ENCODE results near the gene ARHGDIG. TPM values are rescaled to one million over a fixed set of nuclear protein-coding genes. Genes with fewer than 3 reads are reported as not detected.

ARHGDIG gene
- not detected in 2 replicates for total RNA-seq (2014; rRNA removed; shearing (Covaris generic))
- total RNA-seq (2022): not detected in 2 replicates
- Bru-seq, nascent RNA: not detected
- BruChase-seq, experiment 1, labeled RNA remaining after a 6-hour chase: not detected
- not detected for BruChase-seq, experiment 2, labeled RNA remaining after a 2-hour chase
- long read RNA-seq: 0 reads

GRCh38 chr16:280552-280951 is at the start of gene ARHGDIG:
ARHGDIG (plus strand) TSS chr16:280591; CDS start chr16:280681, 90 bp downstream.
- Histone ChIP-seq H3K9me3 (ENCODE audit: low read length) (no peaks in the 10 kb centered on the region), H3K4me3 (ENCODE audit: low read depth, low read length, poor library complexity, severe bottlenecking) (no peak within 1 kb of the TSS), H3K79me2 (ENCODE audit: insufficient read depth, low read depth, low read length) (no peaks in the 10 kb centered on the region), H3K27ac (ENCODE audit: low read depth, low read length, poor library complexity, severe bottlenecking) (no peak within 1 kb of the TSS), H4K20me1 (ENCODE audit: insufficient read depth, low read length) (no peaks in the 10 kb centered on the region), H3K9me2 (ENCODE audit: insufficient read depth, low read length) (no peaks in the 10 kb centered on the region), H2AFZ (ENCODE audit: low read length) (no peak within 1 kb of the TSS), H3K36me3 (ENCODE audit: insufficient read depth, low read length) (no peaks in the 10 kb centered on the region), H3K4me1 (ENCODE audit: insufficient read depth, low read length, poor library complexity, severe bottlenecking) (no peaks in the 10 kb centered on the region), H3K4me2 (ENCODE audit: low read length) (no peak within 1 kb of the TSS)
- POLR2A ChIA-PET: no interaction called here
- TF ChIP-seq EZH2phosphoT487 (IDR thresholded peaks at IDR 0.05; ENCODE audit: borderline replicate concordance, low read depth, low read length): no peak
- TF ChIP-seq CTCF (conservative IDR thresholded peaks at IDR 0.05; ENCODE audit: low read length): no peak
- no peak for DNase-seq (ENCODE audit: low spot score)
- no TSS peak for BruUV-seq (replicated peaks)
- CTCF ChIA-PET (ENCODE audit: unreplicated experiment): no interaction called here
- intact Hi-C loops (cut with micrococcal nuclease; ENCODE audit: unreplicated experiment): no loop called here

GRCh38 chr16:230949-231348 is 49.4 kb upstream of the ARHGDIG start:
- Histone ChIP-seq H4K20me1 (ENCODE audit: insufficient read depth, low read length) (peaks cover 21% of the 10 kb centered on the region; the same call in 1 of the 2 replicates), H3K9me3 (ENCODE audit: low read length) (no peaks in the 10 kb centered on the region), H3K4me1 (ENCODE audit: insufficient read depth, low read length, poor library complexity, severe bottlenecking) (peaks cover 32% of the 10 kb centered on the region), H3K79me2 (ENCODE audit: insufficient read depth, low read depth, low read length) (peaks cover 31% of the 10 kb centered on the region), H3K36me3 (ENCODE audit: insufficient read depth, low read length) (peaks cover 24% of the 10 kb centered on the region), H3K9me2 (ENCODE audit: insufficient read depth, low read length) (no peaks in the 10 kb centered on the region), H3K4me2 (ENCODE audit: low read length) (no peak overlapping the region), H3K27ac (ENCODE audit: low read depth, low read length, poor library complexity, severe bottlenecking) (no peak overlapping the region), H3K4me3 (ENCODE audit: low read depth, low read length, poor library complexity, severe bottlenecking) (no peak overlapping the region), H2AFZ (ENCODE audit: low read length) (no peak overlapping the region)
- intact Hi-C loops (cut with micrococcal nuclease; ENCODE audit: unreplicated experiment): no loop called here
- ChIA-PET POLR2A (no interaction called here), CTCF (ENCODE audit: unreplicated experiment) (no interaction called here)
- no peak for DNase-seq (ENCODE audit: low spot score)
- no TSS peak for BruUV-seq (replicated peaks)
- TF ChIP-seq CTCF (conservative IDR thresholded peaks at IDR 0.05; ENCODE audit: low read length) (no peak), EZH2phosphoT487 (IDR thresholded peaks at IDR 0.05; ENCODE audit: borderline replicate concordance, low read depth, low read length) (no peak)
